K562 (cell line): Measurements from ENCODE around the gene COPS9. TPM values are rescaled to one million over a fixed set of nuclear protein-coding genes. Genes with fewer than 3 reads are reported as not detected.

Experiments used
- ATAC-seq: fragments of 200-7000 bp; cut with Tn5 transposase; 3 replicates; pipeline ENCODE4 v1.9.1; 2020; ENCODE audit warnings: moderate library complexity
- BruUV-seq: library from RNA; stranded (reverse); fragments of 400-500 nt; replicated peaks from 2 replicates; lab custom pipeline; 2021; lab: Mats Ljungman, UMichigan
- CTCF ChIA-PET: fragments of 300-600 bp; formaldehyde crosslinking; extraction: SDS; loops from one replicate; lab custom pipeline; 2021; ENCODE audit warnings: low intra/inter-chr PET ratio; lab: Yijun Ruan, JAX
- POLR2A ChIA-PET: fragments of 300-600, 350-650 bp; sonication (Branson Sonifier 250); formaldehyde crosslinking; extraction: SDS; loops from one replicate; lab custom pipeline; 2021; ENCODE audit warnings: antibody characterized with exemption, inconsistent platforms; lab: Yijun Ruan, JAX
- DNase-seq, 4 experiments: peaks; one replicate each; pipeline versions ENCODE4 v3.0.0 to v3.0.0-alpha.2; 2011 to 2018; ENCODE audit warnings: low spot score in 3 of 4, mixed read lengths in 3 of 4; ENCODE audit errors: extremely low read depth in 1 of 4
- FAIRE-seq: peaks from 2 replicates; lab custom pipeline; 2011; peaks lifted over from hg19 to GRCh38; lab: Jason Lieb, UNC
- H2AFZ ChIP-seq: 2 replicates; pipeline ENCODE4 v1.6.0; 2011; ENCODE audit warnings: low read depth, low read length, control low read depth, inconsistent platforms
- H3K27ac ChIP-seq: fragments of 200-600 bp; 3 replicates; pipeline ENCODE4 v1.8.0; 2011; ENCODE audit warnings: low read depth, mild to moderate bottlenecking, control low read depth, inconsistent platforms, low read length, moderate library complexity, mixed read lengths; ENCODE audit errors: extremely low read depth
- H3K27me3 ChIP-seq, 2 experiments: fragments of 300-600 bp in 1 of 2; 2 replicates in 1 of 2; 3 replicates in 1 of 2; pipeline versions ENCODE4 v1.6.0 to v1.8.0; 2011; ENCODE audit warnings: inconsistent platforms in 2 of 2, low read length in 2 of 2, mild to moderate bottlenecking in 1 of 2, mixed read lengths in 1 of 2, moderate library complexity in 1 of 2; ENCODE audit not compliant: control insufficient read depth in 2 of 2, insufficient read depth in 2 of 2
- H3K36me3 ChIP-seq: fragments of 300-600 bp; 3 replicates; pipeline ENCODE4 v1.8.0; 2011; ENCODE audit warnings: mild to moderate bottlenecking, low read length, inconsistent platforms; ENCODE audit not compliant: control insufficient read depth, insufficient read depth
- H3K4me1 ChIP-seq, 2 experiments: fragments of 200-600 bp in 1 of 2; replicated peaks in 1 of 2; 2 replicates in 1 of 2; 3 replicates in 1 of 2; pipeline versions ENCODE4 v1.5.1 to v1.8.0; 2011; ENCODE audit warnings: inconsistent platforms in 2 of 2, low read length in 2 of 2, mild to moderate bottlenecking in 1 of 2, mixed read lengths in 1 of 2, moderate library complexity in 1 of 2; ENCODE audit not compliant: control insufficient read depth in 2 of 2, insufficient read depth in 2 of 2
- H3K4me2 ChIP-seq: 2 replicates; pipeline ENCODE4 v1.6.1; 2011; ENCODE audit warnings: low read length, control low read depth, inconsistent platforms, mixed read lengths; ENCODE audit not compliant: insufficient read depth
- H3K4me3 ChIP-seq: fragments of 200-600 bp; sonication (generic), shearing (Covaris generic); 2 replicates; pipeline ENCODE4 v1.5.1; 2016; ENCODE audit warnings: control low read depth, inconsistent platforms
- H3K79me2 ChIP-seq: fragments of 200-600 bp; 3 replicates; pipeline ENCODE4 v1.8.0; 2011; ENCODE audit warnings: low read length, inconsistent platforms; ENCODE audit not compliant: control insufficient read depth, insufficient read depth
- H3K9ac ChIP-seq, 2 experiments: 2 replicates each; pipeline versions ENCODE4 v1.6.0 to v1.6.1; 2011; ENCODE audit warnings: low read depth in 2 of 2, low read length in 2 of 2, control low read depth in 1 of 2, inconsistent platforms in 1 of 2, mild to moderate bottlenecking in 1 of 2, mixed read lengths in 1 of 2; ENCODE audit not compliant: insufficient read depth in 1 of 2
- H3K9me1 ChIP-seq: one replicate; pipeline ENCODE4 v1.6.0; 2011; ENCODE audit warnings: inconsistent platforms, mild to moderate bottlenecking, low read length, moderate library complexity; ENCODE audit not compliant: control insufficient read depth, insufficient read depth
- H3K9me3 ChIP-seq: replicated peaks from 2 replicates; pipeline ENCODE4 v1.5.1; 2011; ENCODE audit warnings: low read depth, low read length, inconsistent platforms; ENCODE audit not compliant: control insufficient read depth, insufficient read depth
- H4K20me1 ChIP-seq: replicated peaks from 2 replicates; pipeline ENCODE4 v1.6.1; 2011; ENCODE audit warnings: low read length, inconsistent platforms, mixed read lengths; ENCODE audit not compliant: control insufficient read depth, insufficient read depth
- CBX2 ChIP-seq: fragments of 200-600 bp; sonication (generic); IDR thresholded peaks from one replicate; pipeline ENCODE4 v1.6.1; 2012; ENCODE audit warnings: mild to moderate bottlenecking, low read length, inconsistent platforms; ENCODE audit not compliant: insufficient read depth, poor library complexity, severe bottlenecking
- GTF2A2 ChIP-seq: IDR thresholded peaks from 2 replicates; pipeline ENCODE4 v1.6.1; 2016; ENCODE audit warnings: mild to moderate bottlenecking, missing genetic modification characterization, missing compliant biosample characterization
- HDAC6 ChIP-seq: IDR thresholded peaks from 2 replicates; pipeline ENCODE4 v1.6.1; 2012; ENCODE audit warnings: low read depth, mild to moderate bottlenecking, control low read depth, inconsistent platforms, low read length, moderate library complexity
- NELFE ChIP-seq: IDR thresholded peaks from 2 replicates; pipeline ENCODE4 v1.6.1; 2011; ENCODE audit warnings: mild to moderate bottlenecking; ENCODE audit not compliant: insufficient read depth, insufficient read length
- NFIX ChIP-seq: fragments of 250-450 bp; sonication (Bioruptor Pico); IDR thresholded peaks from 2 replicates; pipeline ENCODE4 v1.4.0; 2020; ENCODE audit warnings: low read depth, mild to moderate bottlenecking, moderate library complexity
- NONO ChIP-seq, 2 experiments: fragments of 200-400 bp in 1 of 2; fragments of 450-650 bp in 1 of 2; formaldehyde crosslinking in 1 of 2; IDR thresholded peaks; 2 replicates each; pipeline ENCODE4 v1.6.1; 2017; ENCODE audit warnings: low read depth in 2 of 2, mild to moderate bottlenecking in 2 of 2, moderate library complexity in 2 of 2, low read length in 1 of 2
- POLR2AphosphoS2 ChIP-seq: IDR thresholded peaks from 2 replicates; pipeline ENCODE4 v1.6.1; 2012; ENCODE audit warnings: low read length, improper control_type of control experiment
- PPARD ChIP-seq: fragments of 250-450 bp; sonication (Bioruptor Pico); IDR thresholded peaks from 2 replicates; pipeline ENCODE4 v1.8.0; 2022; ENCODE audit warnings: inconsistent platforms, mild to moderate bottlenecking, moderate library complexity
- RAD21 ChIP-seq, 2 experiments: fragments of 250-450 bp in 1 of 2; fragments of 450-650 bp in 1 of 2; sonication (Bioruptor Pico) in 1 of 2; formaldehyde crosslinking in 1 of 2; IDR thresholded peaks in 1 of 2; conservative IDR thresholded peaks in 1 of 2; 2 replicates each; pipeline versions ENCODE4 v1.4.0 to v1.8.0; 2020 to 2022; ENCODE audit warnings: mild to moderate bottlenecking in 2 of 2, moderate library complexity in 1 of 2
- SRSF3 ChIP-seq: fragments of 200-400 bp; formaldehyde crosslinking; IDR thresholded peaks from 2 replicates; pipeline ENCODE4 v1.6.1; 2016; ENCODE audit warnings: mild to moderate bottlenecking, low read length, moderate library complexity; ENCODE audit not compliant: insufficient read depth
- STAG1 ChIP-seq: sonication (generic); formaldehyde crosslinking; IDR thresholded peaks from 2 replicates; pipeline ENCODE4 v1.5.0; 2020; ENCODE audit warnings: missing genetic modification reagents, borderline replicate concordance
- U2AF2 ChIP-seq: fragments of 200-400 bp; formaldehyde crosslinking; optimal IDR thresholded peaks from 2 replicates; pipeline ENCODE3; 2017; ENCODE audit warnings: low read depth, mild to moderate bottlenecking, low read length
- WGBS: fragments of 100-300 bp; shearing (Covaris generic); methylation state at CpG from one replicate; pipeline ENCODE4 v1.1.6; 2016; ENCODE audit warnings: low coverage, mixed read lengths; ENCODE audit not compliant: insufficient coverage; ENCODE audit errors: missing lambda C conversion rate; 5-methylcytosine and 5-hydroxymethylcytosine counted together
- in situ Hi-C: fragments of 300-500 bp; cut with MboI; formaldehyde crosslinking; loops from 4 replicates; pipeline ENCODE4 v1.15.0; 2018; ENCODE audit warnings: inconsistent platforms, mixed read lengths
- intact Hi-C: fragments of 100-400 bp; cut with micrococcal nuclease; formaldehyde crosslinking; loops from 2 replicates; pipeline ENCODE4 v1.14.2; 2022
- polyA plus RNA-seq, 8 experiments: library from polyadenylated mRNA; depleted of rRNA in 4 of 8; stranded (reverse) in 5 of 8; unstranded in 3 of 8; fragments of >200 nt; fragmentation: Nextera tagmentation in 2 of 8; fragmentation: Illumina TruSeq in 1 of 8; extraction: Ambion mirVana in 2 of 8; extraction: Trizol in 1 of 8; gene quantifications; 2 replicates each; pipeline versions ENCODE4 v1.2.1 to v1.2.3, GENCODE V29; 2011 to 2014; ENCODE audit warnings: inconsistent platforms in 1 of 8, missing spikeins in 1 of 8
- total RNA-seq, 7 experiments: library from RNA; depleted of rRNA in 6 of 7; stranded (reverse); fragments of >200 nt in 6 of 7; fragmentation: Illumina TruSeq in 2 of 7; extraction: Trizol in 2 of 7; gene quantifications; 2 replicates each; pipeline versions ENCODE4 v1.2.1 to v1.2.3, GENCODE V29; 2011 to 2021; ENCODE audit warnings: low replicate concordance in 1 of 7
- TF ChIP-seq, protein P1 (sequence below), 2 experiments: fragments of 450-650 bp; IDR thresholded peaks; 2 replicates each; pipeline ENCODE4 v1.6.1; 2016; ENCODE audit warnings: mild to moderate bottlenecking in 2 of 2, borderline replicate concordance in 1 of 2, low read depth in 1 of 2, moderate library complexity in 1 of 2
- TF ChIP-seq, protein P2 (sequence below): sonication (generic); formaldehyde crosslinking; IDR thresholded peaks from 2 replicates; pipeline ENCODE4 v1.9.0; 2022; ENCODE audit warnings: mild to moderate bottlenecking, missing genetic modification reagents

COPS9 gene
- total and polyA plus RNA-seq, 9 of the 15 experiments (the other 6 are each of a cell fraction or from before 2014, with no cell fraction given), result 55.0 to 281 (median 99.9) TPM

DNA sequence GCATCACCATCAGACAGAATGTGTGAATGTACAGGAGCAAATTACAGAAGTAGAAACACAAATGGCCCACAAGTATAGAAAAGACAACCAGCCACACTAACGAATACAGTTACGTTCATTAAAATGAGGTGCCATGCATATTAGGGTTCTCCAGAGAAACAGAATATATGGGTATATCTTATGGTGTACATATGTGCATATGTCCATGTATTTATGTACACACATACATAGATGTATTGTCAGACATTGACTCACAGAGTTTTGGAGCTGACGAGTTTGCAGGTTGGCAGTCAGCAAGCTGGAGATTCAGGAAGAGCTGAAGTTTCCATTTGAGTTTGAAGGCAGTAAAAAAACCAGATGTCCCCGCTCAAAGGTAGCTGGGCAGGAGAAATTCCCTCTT is 33.0 kb downstream of the COPS9 start:
- no peaks in the 10 kb centered on the region for H3K36me3 ChIP-seq
- no TSS peak for BruUV-seq
- WGBS, result 0% methylated on average over 4 of the region's 4 CpGs
- ChIA-PET POLR2A (interaction anchor here (0.6 kb wide), 1 partner anchor 12 kb away, joined by 3 read pairs; no protein-coding TSS in a partner anchor), CTCF (no interaction called here)
- FAIRE-seq (no peak), ATAC-seq (no peak), DNase-seq (no peak)
- H3K9ac ChIP-seq, result no peak overlapping the region
- intact Hi-C loops, result no loop called here
- H3K27me3 ChIP-seq, result peaks cover 4 to 41% of the 10 kb centered on the region in 2 experiments; a peak in 3 of 5 replicates
- H3K4me2 ChIP-seq, result no peak overlapping the region
- no peaks in the 10 kb centered on the region for H3K79me2 ChIP-seq
- H4K20me1 ChIP-seq, result no peaks in the 10 kb centered on the region
- in situ Hi-C loops, result no loop called here
- H3K27ac ChIP-seq, result no peak overlapping the region
- H3K4me3 ChIP-seq, result no peak overlapping the region
- no peaks in the 10 kb centered on the region for H3K9me1 ChIP-seq
- H3K4me1 ChIP-seq, result no peaks in the 10 kb centered on the region
- H2AFZ ChIP-seq, result no peak overlapping the region
- no peaks in the 10 kb centered on the region for H3K9me3 ChIP-seq
- TF ChIP-seq SRSF3 (no peak), GTF2A2 (tag) (no peak), NFIX (no peak), HDAC6 (no peak), POLR2AphosphoS2 (no peak), PPARD (CRISPR knock-in tag) (no peak), CBX2 (no peak), RAD21 (CRISPR knock-in tag; conservative IDR thresholded peaks at IDR 0.05 in 1 of 2, IDR thresholded peaks at IDR 0.05 in 1 of 2) (no peak), NELFE (no peak), STAG1 (CRISPR knock-in tag) (no peak), NONO (IDR thresholded peaks at IDR 0.05; ENCODE audit: low read depth in 2 of 2, low read length in 1 of 2) (no peak), U2AF2 (no peak)
- TF ChIP-seq, protein P1, sequence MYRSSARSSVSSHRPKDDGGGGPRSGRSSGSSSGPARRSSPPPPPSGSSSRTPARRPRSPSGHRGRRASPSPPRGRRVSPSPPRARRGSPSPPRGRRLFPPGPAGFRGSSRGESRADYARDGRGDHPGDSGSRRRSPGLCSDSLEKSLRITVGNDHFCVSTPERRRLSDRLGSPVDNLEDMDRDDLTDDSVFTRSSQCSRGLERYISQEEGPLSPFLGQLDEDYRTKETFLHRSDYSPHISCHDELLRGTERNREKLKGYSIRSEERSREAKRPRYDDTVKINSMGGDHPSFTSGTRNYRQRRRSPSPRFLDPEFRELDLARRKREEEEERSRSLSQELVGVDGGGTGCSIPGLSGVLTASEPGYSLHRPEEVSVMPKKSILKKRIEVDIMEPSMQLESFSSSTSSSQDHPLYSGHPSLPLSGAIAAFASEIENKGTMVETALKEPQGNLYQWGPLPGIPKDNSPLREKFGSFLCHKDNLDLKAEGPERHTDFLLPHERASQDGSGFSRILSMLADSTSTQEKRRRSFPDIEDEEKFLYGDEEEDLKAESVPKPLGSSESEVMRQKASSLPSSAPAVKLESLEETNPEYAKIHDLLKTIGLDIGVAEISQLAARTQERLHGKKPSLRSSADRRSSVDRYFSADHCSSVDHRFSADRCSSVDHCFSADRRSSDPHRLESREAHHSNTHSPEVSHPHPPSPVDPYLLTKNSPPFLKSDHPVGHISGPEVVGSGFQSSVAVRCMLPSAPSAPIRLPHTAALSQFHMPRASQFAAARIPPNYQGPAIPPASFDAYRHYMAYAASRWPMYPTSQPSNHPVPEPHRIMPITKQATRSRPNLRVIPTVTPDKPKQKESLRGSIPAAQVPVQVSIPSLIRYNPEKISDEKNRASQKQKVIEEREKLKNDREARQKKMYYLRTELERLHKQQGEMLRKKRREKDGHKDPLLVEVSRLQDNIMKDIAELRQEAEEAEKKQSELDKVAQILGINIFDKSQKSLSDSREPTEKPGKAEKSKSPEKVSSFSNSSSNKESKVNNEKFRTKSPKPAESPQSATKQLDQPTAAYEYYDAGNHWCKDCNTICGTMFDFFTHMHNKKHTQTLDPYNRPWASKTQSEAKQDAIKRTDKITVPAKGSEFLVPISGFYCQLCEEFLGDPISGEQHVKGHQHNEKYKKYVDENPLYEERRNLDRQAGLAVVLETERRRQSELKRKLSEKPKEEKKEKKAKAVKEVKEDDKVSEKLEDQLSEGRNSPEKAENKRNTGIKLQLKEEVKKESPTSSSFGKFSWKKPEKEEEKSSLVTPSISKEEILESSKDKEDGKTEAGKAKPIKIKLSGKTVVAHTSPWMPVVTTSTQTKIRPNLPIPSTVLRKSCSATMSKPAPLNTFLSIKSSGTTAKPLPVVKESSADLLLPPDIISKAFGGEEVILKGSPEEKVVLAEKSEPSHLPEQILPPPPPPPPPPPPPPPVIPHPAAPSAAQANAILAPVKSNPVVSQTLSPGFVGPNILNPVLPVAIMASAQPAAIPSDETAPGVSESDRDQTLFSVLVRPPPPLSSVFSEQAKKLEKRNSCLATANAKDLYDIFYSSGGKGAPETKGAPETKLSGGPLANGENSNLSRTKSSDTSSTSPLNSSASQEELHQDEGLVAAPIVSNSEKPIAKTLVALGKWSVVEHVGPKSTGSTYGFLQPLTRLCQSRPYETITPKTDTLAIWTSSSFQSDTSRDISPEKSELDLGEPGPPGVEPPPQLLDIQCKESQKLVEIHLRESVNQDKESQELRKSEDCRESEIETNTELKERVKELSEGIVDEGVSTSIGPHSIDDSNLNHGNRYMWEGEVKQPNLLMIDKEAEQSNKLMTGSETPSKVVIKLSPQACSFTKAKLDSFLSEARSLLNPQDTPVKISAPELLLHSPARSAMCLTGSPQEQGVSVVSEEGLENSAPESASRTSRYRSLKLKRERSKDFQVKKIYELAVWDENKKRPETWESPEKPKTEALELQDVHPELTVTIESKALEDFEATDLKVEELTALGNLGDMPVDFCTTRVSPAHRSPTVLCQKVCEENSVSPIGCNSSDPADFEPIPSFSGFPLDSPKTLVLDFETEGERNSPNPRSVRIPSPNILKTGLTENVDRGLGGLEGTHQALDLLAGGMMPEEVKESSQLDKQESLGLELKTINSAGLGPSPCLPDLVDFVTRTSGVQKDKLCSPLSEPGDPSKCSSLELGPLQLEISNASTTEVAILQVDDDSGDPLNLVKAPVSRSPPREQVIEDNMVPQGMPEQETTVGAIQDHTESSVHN (IDR thresholded peaks at IDR 0.05; ENCODE audit: borderline replicate concordance in 1 of 2, low read depth in 1 of 2), result no peak
- TF ChIP-seq, protein P2, sequence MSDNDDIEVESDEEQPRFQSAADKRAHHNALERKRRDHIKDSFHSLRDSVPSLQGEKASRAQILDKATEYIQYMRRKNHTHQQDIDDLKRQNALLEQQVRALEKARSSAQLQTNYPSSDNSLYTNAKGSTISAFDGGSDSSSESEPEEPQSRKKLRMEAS, result no peak
